ENCODE measurements around the gene SEC22C.
"Not testable (repeated sequence)": the region's sequence is repeated elsewhere in the genome, so short reads cannot be mapped to it uniquely, and the experiment has no call there.

DNA sequence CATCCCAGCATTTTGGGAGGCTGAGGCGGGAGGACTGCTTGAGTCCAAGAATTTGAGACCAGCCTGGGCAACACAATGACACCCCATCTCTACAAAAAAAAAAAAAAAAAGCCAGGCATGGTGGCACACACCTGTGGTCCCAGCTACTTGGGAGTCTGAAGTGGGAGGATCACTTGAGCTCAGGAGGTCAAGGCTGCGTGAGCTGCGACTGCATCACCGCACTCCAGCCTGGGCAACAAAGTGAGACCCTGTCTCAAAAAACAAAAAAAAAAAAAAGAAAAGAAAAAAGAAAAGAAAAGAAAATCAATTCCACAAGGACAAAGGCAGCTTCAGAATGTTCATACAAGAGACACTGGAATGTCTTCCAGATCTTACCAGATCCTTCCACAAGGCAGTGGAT lies 2.4 kb downstream of the SEC22C start:
- not testable (repeated sequence) for TF ChIP-seq SMC3 (conservative IDR thresholded peaks at IDR 0.05; ENCODE audit: poor library complexity); EZH2 (IDR thresholded peaks at IDR 0.05; ENCODE audit: borderline replicate concordance, insufficient read depth, low read length, poor library complexity, severe bottlenecking); EP300 (conservative IDR thresholded peaks at IDR 0.05; ENCODE audit: poor library complexity, severe bottlenecking)
- TF ChIP-seq, protein P1, sequence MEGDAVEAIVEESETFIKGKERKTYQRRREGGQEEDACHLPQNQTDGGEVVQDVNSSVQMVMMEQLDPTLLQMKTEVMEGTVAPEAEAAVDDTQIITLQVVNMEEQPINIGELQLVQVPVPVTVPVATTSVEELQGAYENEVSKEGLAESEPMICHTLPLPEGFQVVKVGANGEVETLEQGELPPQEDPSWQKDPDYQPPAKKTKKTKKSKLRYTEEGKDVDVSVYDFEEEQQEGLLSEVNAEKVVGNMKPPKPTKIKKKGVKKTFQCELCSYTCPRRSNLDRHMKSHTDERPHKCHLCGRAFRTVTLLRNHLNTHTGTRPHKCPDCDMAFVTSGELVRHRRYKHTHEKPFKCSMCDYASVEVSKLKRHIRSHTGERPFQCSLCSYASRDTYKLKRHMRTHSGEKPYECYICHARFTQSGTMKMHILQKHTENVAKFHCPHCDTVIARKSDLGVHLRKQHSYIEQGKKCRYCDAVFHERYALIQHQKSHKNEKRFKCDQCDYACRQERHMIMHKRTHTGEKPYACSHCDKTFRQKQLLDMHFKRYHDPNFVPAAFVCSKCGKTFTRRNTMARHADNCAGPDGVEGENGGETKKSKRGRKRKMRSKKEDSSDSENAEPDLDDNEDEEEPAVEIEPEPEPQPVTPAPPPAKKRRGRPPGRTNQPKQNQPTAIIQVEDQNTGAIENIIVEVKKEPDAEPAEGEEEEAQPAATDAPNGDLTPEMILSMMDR (IDR thresholded peaks at IDR 0.05; ENCODE audit: poor library complexity, severe bottlenecking), result not testable (repeated sequence)
- TF ChIP-seq, protein P2, sequence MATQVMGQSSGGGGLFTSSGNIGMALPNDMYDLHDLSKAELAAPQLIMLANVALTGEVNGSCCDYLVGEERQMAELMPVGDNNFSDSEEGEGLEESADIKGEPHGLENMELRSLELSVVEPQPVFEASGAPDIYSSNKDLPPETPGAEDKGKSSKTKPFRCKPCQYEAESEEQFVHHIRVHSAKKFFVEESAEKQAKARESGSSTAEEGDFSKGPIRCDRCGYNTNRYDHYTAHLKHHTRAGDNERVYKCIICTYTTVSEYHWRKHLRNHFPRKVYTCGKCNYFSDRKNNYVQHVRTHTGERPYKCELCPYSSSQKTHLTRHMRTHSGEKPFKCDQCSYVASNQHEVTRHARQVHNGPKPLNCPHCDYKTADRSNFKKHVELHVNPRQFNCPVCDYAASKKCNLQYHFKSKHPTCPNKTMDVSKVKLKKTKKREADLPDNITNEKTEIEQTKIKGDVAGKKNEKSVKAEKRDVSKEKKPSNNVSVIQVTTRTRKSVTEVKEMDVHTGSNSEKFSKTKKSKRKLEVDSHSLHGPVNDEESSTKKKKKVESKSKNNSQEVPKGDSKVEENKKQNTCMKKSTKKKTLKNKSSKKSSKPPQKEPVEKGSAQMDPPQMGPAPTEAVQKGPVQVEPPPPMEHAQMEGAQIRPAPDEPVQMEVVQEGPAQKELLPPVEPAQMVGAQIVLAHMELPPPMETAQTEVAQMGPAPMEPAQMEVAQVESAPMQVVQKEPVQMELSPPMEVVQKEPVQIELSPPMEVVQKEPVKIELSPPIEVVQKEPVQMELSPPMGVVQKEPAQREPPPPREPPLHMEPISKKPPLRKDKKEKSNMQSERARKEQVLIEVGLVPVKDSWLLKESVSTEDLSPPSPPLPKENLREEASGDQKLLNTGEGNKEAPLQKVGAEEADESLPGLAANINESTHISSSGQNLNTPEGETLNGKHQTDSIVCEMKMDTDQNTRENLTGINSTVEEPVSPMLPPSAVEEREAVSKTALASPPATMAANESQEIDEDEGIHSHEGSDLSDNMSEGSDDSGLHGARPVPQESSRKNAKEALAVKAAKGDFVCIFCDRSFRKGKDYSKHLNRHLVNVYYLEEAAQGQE (IDR thresholded peaks at IDR 0.05; ENCODE audit: borderline replicate concordance), result not testable (repeated sequence)
